GM12878 (cell line): ENCODE data around the gene REL. TPM values are rescaled to one million over a fixed set of nuclear protein-coding genes. Genes with fewer than 3 reads are reported as not detected.

Experiments
- BACH1 ChIP-seq: fragments of 450-650 bp; IDR thresholded peaks from 2 replicates; pipeline ENCODE4 v1.6.1; 2017; ENCODE audit warnings: mild to moderate bottlenecking, borderline replicate concordance
- CBX5 ChIP-seq: sonication (generic); IDR thresholded peaks from 2 replicates; pipeline ENCODE4 v1.6.1; 2016; ENCODE audit warnings: low read depth, moderate library complexity, mild to moderate bottlenecking, inconsistent platforms
- CEBPB ChIP-seq, 2 experiments: fragments of 150-350 bp in 1 of 2; IDR thresholded peaks; 2 replicates each; pipeline ENCODE4 v1.6.1; 2012 to 2014; ENCODE audit warnings: low read depth in 2 of 2, low read length in 2 of 2, borderline replicate concordance in 1 of 2, inconsistent platforms in 1 of 2
- CHD1 ChIP-seq: IDR thresholded peaks from 2 replicates; pipeline ENCODE4 v1.6.1; 2012; ENCODE audit warnings: low read depth, low read length, improper control_type of control experiment
- CHD2 ChIP-seq: IDR thresholded peaks from 2 replicates; pipeline ENCODE4 v1.6.1; 2011; ENCODE audit warnings: low read depth, low read length, improper control_type of control experiment, borderline replicate concordance
- FOS ChIP-seq: IDR thresholded peaks from 3 replicates; pipeline ENCODE4 v1.6.1; 2011; ENCODE audit warnings: borderline replicate concordance; ENCODE audit not compliant: insufficient read length; ENCODE audit errors: extremely low read depth
- HCFC1 ChIP-seq: fragments of 150-350 bp; IDR thresholded peaks from 2 replicates; pipeline ENCODE4 v1.6.1; 2014; ENCODE audit warnings: low read length
- HDGF ChIP-seq: fragments of 450-650 bp; IDR thresholded peaks from 2 replicates; pipeline ENCODE4 v1.6.1; 2016; ENCODE audit warnings: antibody characterized with exemption
- KAT2A ChIP-seq: conservative IDR thresholded peaks from 2 replicates; pipeline ENCODE4 v1.6.1; 2011; ENCODE audit warnings: low read depth, low read length; ENCODE audit not compliant: control insufficient read depth
- MTA2 ChIP-seq: fragments of 450-650 bp; IDR thresholded peaks from 2 replicates; pipeline ENCODE4 v1.6.1; 2016; ENCODE audit warnings: low read depth, mild to moderate bottlenecking, moderate library complexity
- NFIC ChIP-seq: IDR thresholded peaks from 2 replicates; pipeline ENCODE4 v1.6.1; 2012; ENCODE audit warnings: low read depth, mild to moderate bottlenecking, inconsistent platforms, low read length, moderate library complexity
- RB1 ChIP-seq: fragments of 450-650 bp; formaldehyde crosslinking; IDR thresholded peaks from 2 replicates; pipeline ENCODE4 v1.6.1; 2017; ENCODE audit warnings: mild to moderate bottlenecking, borderline replicate concordance
- SMAD1 ChIP-seq: fragments of 450-650 bp; IDR thresholded peaks from 2 replicates; pipeline ENCODE4 v1.6.1; 2018; ENCODE audit warnings: mild to moderate bottlenecking, low read depth; ENCODE audit not compliant: partially characterized antibody
- SMAD5 ChIP-seq: IDR thresholded peaks from 2 replicates; pipeline ENCODE4 v1.6.1; 2016; ENCODE audit warnings: antibody characterized with exemption, low read depth
- STAT1 ChIP-seq: fragments of 450-650 bp; conservative IDR thresholded peaks from 2 replicates; pipeline ENCODE4 v1.6.1; 2014; ENCODE audit warnings: antibody characterized with exemption, mild to moderate bottlenecking
- TAF1 ChIP-seq: IDR thresholded peaks from 2 replicates; pipeline ENCODE4 v1.6.1; 2011; ENCODE audit warnings: mild to moderate bottlenecking, low read depth, low read length, borderline replicate concordance
- YY1 ChIP-seq: IDR thresholded peaks from 2 replicates; pipeline ENCODE4 v1.6.1; 2011; ENCODE audit warnings: low read depth, mild to moderate bottlenecking, low read length
- ZBED1 ChIP-seq: IDR thresholded peaks from 2 replicates; pipeline ENCODE4 v1.6.1; 2016; ENCODE audit warnings: borderline replicate concordance
- ZBTB11 ChIP-seq: fragments of 450-650 bp; formaldehyde crosslinking; IDR thresholded peaks from 2 replicates; pipeline ENCODE4 v1.5.0; 2022; ENCODE audit warnings: mild to moderate bottlenecking, missing genetic modification characterization
- ZNF24 ChIP-seq: fragments of 450-650 bp; IDR thresholded peaks from 2 replicates; pipeline ENCODE4 v1.6.1; 2017; ENCODE audit warnings: antibody characterized with exemption, mild to moderate bottlenecking
- ZNF274 ChIP-seq: IDR thresholded peaks from one replicate; pipeline ENCODE4 v1.8.0; 2011; ENCODE audit not compliant: insufficient read length, insufficient read depth
- polyA plus RNA-seq, 11 experiments: library from polyadenylated mRNA; depleted of rRNA in 4 of 11; unstranded in 6 of 11; stranded (reverse) in 5 of 11; fragments of >200 nt; fragmentation: Nextera tagmentation in 4 of 11; fragmentation: Illumina TruSeq in 1 of 11; extraction: Ambion mirVana in 4 of 11; extraction: Trizol in 1 of 11; gene quantifications; 1 replicate in 1 of 11; 2 replicates in 10 of 11; pipeline versions ENCODE4 v1.2.1 to v1.2.3, GENCODE V29; 2011 to 2016; ENCODE audit warnings: inconsistent platforms in 2 of 11, missing spikeins in 2 of 11, low read depth in 1 of 11
- total RNA-seq, 4 experiments: library from RNA; depleted of rRNA in 3 of 4; stranded (reverse); fragments of >200 nt in 3 of 4; fragmentation: Illumina TruSeq in 1 of 4; extraction: Trizol in 1 of 4; gene quantifications; 2 replicates each; pipeline versions ENCODE4 v1.2.1 to v1.2.3, GENCODE V29; 2013 to 2021
- TF ChIP-seq, protein P1 (sequence below): fragments of 450-650 bp; formaldehyde crosslinking; IDR thresholded peaks from 2 replicates; pipeline ENCODE4 v1.4.0; 2022; ENCODE audit warnings: mild to moderate bottlenecking, moderate library complexity
- TF ChIP-seq, protein P2 (sequence below): IDR thresholded peaks from 2 replicates; pipeline ENCODE4 v1.6.1; 2012; ENCODE audit warnings: low read length, inconsistent platforms

REL gene
- total and polyA plus RNA-seq, 10 of the 15 experiments (the other 5 are each of a cell fraction or from before 2014, with no cell fraction given): 6.3 to 52.4 (median 26.6) TPM

DNA sequence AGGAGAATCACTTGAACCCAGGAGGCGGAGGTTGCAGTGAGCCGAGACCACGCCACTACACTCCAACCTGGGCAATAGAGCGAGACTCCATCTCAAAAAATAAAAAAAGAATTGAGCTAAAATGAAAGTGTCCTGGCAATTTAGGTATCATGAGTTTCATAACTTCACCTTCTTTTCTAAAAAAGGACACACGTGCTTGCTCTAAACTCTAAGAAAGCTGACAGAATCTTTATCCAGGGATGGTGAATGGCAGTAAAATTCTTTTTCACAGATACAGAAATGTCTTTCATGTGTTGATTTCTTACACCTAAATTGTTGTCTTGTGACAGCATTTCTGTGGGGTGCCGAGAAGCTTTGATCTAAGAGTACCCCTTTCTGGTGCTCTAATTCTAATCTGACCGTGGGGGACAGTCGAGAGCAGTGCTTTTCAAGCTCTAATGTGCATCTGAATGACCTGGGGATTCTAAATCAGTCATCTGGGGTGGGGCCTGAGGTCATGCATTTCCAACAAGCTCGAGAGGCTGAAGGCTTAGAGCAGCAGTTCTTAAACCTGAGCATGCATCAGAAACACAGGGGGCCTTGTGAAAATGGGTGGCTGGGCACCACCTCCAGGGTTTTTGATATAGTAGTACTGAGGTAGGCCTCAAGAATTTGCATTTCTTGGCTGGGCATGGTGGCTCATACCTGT, 42.1 kb upstream of the REL start (continued):
- TF ChIP-seq MTA2 (no peak), CEBPB (IDR thresholded peaks at IDR 0.05; ENCODE audit: borderline replicate concordance in 1 of 2, low read depth in 2 of 2, low read length in 2 of 2) (no peak), ZNF274 (no peak), NFIC (peak; percentile 70), HCFC1 (no peak), SMAD5 (peak; percentile 39; the same call in 1 of the 2 replicates), YY1 (peak; percentile 9; the same call in 1 of the 2 replicates), RB1 (no peak), FOS (no peak), HDGF (no peak), ZNF24 (no peak), ZBTB11 (CRISPR knock-in tag) (no peak), STAT1 (no peak), ZBED1 (no peak), KAT2A (no peak), TAF1 (peak; percentile 30; the same call in 1 of the 2 replicates), CHD2 (no peak), CBX5 (peak; percentile 12; the same call in 1 of the 2 replicates), BACH1 (no peak), CHD1 (no peak), SMAD1 (no peak)
- TF ChIP-seq, protein P1, sequence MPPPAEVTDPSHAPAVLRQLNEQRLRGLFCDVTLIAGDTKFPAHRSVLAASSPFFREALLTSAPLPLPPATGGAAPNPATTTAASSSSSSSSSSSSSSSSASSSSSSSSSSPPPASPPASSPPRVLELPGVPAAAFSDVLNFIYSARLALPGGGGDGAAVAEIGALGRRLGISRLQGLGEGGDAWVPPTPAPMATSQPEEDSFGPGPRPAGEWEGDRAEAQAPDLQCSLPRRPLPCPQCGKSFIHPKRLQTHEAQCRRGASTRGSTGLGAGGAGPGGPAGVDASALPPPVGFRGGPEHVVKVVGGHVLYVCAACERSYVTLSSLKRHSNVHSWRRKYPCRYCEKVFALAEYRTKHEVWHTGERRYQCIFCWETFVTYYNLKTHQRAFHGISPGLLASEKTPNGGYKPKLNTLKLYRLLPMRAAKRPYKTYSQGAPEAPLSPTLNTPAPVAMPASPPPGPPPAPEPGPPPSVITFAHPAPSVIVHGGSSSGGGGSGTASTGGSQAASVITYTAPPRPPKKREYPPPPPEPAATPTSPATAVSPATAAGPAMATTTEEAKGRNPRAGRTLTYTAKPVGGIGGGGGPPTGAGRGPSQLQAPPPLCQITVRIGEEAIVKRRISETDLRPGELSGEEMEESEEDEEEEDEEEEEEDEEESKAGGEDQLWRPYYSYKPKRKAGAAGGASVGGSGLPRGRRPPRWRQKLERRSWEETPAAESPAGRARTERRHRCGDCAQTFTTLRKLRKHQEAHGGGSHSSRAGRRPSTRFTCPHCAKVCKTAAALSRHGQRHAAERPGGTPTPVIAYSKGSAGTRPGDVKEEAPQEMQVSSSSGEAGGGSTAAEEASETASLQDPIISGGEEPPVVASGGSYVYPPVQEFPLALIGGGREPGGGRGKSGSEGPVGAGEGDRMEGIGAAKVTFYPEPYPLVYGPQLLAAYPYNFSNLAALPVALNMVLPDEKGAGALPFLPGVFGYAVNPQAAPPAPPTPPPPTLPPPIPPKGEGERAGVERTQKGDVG: no peak
- TF ChIP-seq, protein P2, sequence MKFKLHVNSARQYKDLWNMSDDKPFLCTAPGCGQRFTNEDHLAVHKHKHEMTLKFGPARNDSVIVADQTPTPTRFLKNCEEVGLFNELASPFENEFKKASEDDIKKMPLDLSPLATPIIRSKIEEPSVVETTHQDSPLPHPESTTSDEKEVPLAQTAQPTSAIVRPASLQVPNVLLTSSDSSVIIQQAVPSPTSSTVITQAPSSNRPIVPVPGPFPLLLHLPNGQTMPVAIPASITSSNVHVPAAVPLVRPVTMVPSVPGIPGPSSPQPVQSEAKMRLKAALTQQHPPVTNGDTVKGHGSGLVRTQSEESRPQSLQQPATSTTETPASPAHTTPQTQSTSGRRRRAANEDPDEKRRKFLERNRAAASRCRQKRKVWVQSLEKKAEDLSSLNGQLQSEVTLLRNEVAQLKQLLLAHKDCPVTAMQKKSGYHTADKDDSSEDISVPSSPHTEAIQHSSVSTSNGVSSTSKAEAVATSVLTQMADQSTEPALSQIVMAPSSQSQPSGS: peak; percentile 79
